Measurements from ENCODE around the gene OR3A3.

The OR3A3 gene

DNA sequence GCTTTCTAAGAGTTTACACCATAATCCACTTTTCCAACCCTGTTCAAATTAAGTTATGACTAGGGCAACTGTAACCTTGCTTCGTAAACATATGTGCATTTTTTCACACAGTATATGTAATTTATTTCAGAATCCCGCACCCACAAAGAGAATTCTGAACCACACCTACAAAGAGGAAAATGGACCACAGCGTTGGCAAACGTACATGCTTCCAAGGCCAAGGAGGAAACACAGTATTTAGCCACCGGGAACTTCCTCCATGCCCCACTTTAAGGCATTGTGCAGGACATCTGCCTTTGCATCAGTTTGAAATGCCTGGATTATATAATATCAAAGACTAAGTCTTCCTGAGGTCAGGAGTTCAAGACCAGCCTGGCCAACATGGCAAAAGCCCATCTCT is 58.4 kb downstream of the OR3A3 start:
- H3K4me3 ChIP-seq: no peak overlapping the region
- DNase-seq: no peak
- H3K27ac ChIP-seq: no peak overlapping the region
- no peaks in the 10 kb centered on the region for H3K36me3 ChIP-seq
- H3K9me3 ChIP-seq: no peaks in the 10 kb centered on the region
- TF ChIP-seq, protein P1, sequence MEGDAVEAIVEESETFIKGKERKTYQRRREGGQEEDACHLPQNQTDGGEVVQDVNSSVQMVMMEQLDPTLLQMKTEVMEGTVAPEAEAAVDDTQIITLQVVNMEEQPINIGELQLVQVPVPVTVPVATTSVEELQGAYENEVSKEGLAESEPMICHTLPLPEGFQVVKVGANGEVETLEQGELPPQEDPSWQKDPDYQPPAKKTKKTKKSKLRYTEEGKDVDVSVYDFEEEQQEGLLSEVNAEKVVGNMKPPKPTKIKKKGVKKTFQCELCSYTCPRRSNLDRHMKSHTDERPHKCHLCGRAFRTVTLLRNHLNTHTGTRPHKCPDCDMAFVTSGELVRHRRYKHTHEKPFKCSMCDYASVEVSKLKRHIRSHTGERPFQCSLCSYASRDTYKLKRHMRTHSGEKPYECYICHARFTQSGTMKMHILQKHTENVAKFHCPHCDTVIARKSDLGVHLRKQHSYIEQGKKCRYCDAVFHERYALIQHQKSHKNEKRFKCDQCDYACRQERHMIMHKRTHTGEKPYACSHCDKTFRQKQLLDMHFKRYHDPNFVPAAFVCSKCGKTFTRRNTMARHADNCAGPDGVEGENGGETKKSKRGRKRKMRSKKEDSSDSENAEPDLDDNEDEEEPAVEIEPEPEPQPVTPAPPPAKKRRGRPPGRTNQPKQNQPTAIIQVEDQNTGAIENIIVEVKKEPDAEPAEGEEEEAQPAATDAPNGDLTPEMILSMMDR (IDR thresholded peaks at IDR 0.05): no peak
- H3K27me3 ChIP-seq: no peaks in the 10 kb centered on the region
- intact Hi-C loops (cut with DNase I; ENCODE audit: low total_unique reads): no loop called here
- no peaks in the 10 kb centered on the region for H3K4me1 ChIP-seq

- H3K9me3 ChIP-seq: no peaks in the 10 kb centered on the region
- H3K4me3 ChIP-seq: no peak within 1 kb of the TSS
- no peaks in the 10 kb centered on the region for H3K27me3 ChIP-seq
- intact Hi-C loops (cut with DNase I; ENCODE audit: low total_unique reads): no loop called here
- no peak for DNase-seq
- H3K4me1 ChIP-seq: peaks cover 0 to 7% (median 0%) of the 10 kb centered on the region in 4 donors
- no peak within 1 kb of the TSS for H3K27ac ChIP-seq
- TF ChIP-seq, protein P1 (IDR thresholded peaks at IDR 0.05): no peak
- H3K36me3 ChIP-seq: no peaks in the 10 kb centered on the region
These were observed 60.4 kb downstream of the OR3A3 start, which contains the start of gene SPATA22 for GRCh38 chr17:3471599-3471998. TSS of gene SPATA22 (minus strand) at chr17:3471819. CDS start at chr17:3469325, 2,494 bp downstream.

DNA sequence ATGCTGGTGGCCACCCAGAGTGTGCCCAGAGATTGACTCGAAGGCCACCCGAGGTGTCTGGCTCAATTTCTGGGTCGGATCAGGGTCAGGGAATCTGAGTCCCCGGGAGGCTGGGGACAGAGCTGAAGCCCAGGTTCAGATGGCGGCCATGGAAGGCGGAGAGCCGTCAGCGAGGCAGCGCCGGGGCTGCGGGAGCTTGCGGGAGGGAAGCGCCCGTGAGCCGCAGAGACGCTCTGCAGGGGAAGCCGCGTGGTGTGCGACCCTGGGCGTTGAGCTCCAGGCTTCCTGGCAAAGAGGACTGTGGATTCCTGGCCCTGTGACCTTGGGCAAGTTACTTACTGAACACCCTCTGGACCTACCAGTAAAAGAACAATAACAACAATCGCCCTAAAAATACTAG is 61.0 kb downstream of the OR3A3 start:
- no peak overlapping the region for H3K4me3 ChIP-seq
- intact Hi-C loops (cut with DNase I; ENCODE audit: low total_unique reads): no loop called here
- H3K36me3 ChIP-seq: no peaks in the 10 kb centered on the region
- DNase-seq: no peak
- H3K4me1 ChIP-seq: peaks cover 0 to 7% (median 0%) of the 10 kb centered on the region in 4 donors
- H3K27ac ChIP-seq: no peak overlapping the region
- TF ChIP-seq, protein P1 (IDR thresholded peaks at IDR 0.05): no peak
- no peaks in the 10 kb centered on the region for H3K27me3 ChIP-seq
- no peaks in the 10 kb centered on the region for H3K9me3 ChIP-seq

Data from tibial artery (tissue), 4 donors.